ENCODE data around the gene TRIM63. TPM values are rescaled to one million over a fixed set of nuclear protein-coding genes. Genes with fewer than 3 reads are reported as not detected.

Gene TRIM63
- total RNA-seq, 6 donors from 2014 or later = 0.26 to 0.61 (median 0.34) TPM; not detected in 3

- 83 to 86% methylated on average over 5 of the region's 5 CpGs for whole genome bisulfite sequencing, 2 donors
- TF ChIP-seq POLR2A (IDR thresholded peaks at IDR 0.05) (no peak), CTCF (IDR thresholded peaks at IDR 0.05) (no peak), POLR2AphosphoS5 (IDR thresholded peaks at IDR 0.05) (no peak), EP300 (IDR thresholded peaks at IDR 0.05) (no peak)
- no peak overlapping the region for H3K4me3 ChIP-seq
Measured at GRCh38 chr1:26025517-26025916, 41.9 kb downstream of the TRIM63 start.

GRCh38 chr1:26025060-26025459 lies 42.4 kb downstream of the TRIM63 start:
- no peaks in the 10 kb centered on the region for H3K9me3 ChIP-seq
- WGBS, 2 donors = 74 to 81% methylated on average over 5 of the region's 5 CpGs
- no peaks in the 10 kb centered on the region for H3K4me1 ChIP-seq
- no peak for DNase-seq
- no peak for ATAC-seq (ENCODE audit: low FRiP score in 2 of 2)
- H3K4me3 ChIP-seq = no peak overlapping the region
- no peak overlapping the region for H3K27ac ChIP-seq
- H3K27me3 ChIP-seq = no peaks in the 10 kb centered on the region
- no peak for TF ChIP-seq CTCF (IDR thresholded peaks at IDR 0.05)
- no peak for TF ChIP-seq POLR2A (IDR thresholded peaks at IDR 0.05)
- no peak for TF ChIP-seq EP300 (IDR thresholded peaks at IDR 0.05)
- no peak for TF ChIP-seq POLR2AphosphoS5 (IDR thresholded peaks at IDR 0.05)
- H3K36me3 ChIP-seq = no peaks in the 10 kb centered on the region

More at GRCh38 chr1:26025517-26025916, 41.9 kb downstream of the TRIM63 start:
- H3K4me1 ChIP-seq = no peaks in the 10 kb centered on the region
- DNase-seq (no peak), ATAC-seq (ENCODE audit: low FRiP score in 2 of 2) (no peak)
- H3K27me3 ChIP-seq = no peaks in the 10 kb centered on the region
- no peaks in the 10 kb centered on the region for H3K9me3 ChIP-seq
- no peak overlapping the region for H3K27ac ChIP-seq
- H3K36me3 ChIP-seq = no peaks in the 10 kb centered on the region

GRCh38 chr1:26023826-26024225 lies 43.6 kb downstream of the TRIM63 start:
- ATAC-seq (ENCODE audit: low FRiP score in 2 of 2) = no peak
- no peaks in the 10 kb centered on the region for H3K9me3 ChIP-seq
- no peaks in the 10 kb centered on the region for H3K36me3 ChIP-seq
- no peak overlapping the region for H3K27ac ChIP-seq
- no peaks in the 10 kb centered on the region for H3K4me1 ChIP-seq
- 80 to 87% methylated on average over 5 of the region's 5 CpGs for WGBS, 2 donors
- H3K4me3 ChIP-seq = no peak overlapping the region
- no peak for DNase-seq
- TF ChIP-seq POLR2AphosphoS5 (IDR thresholded peaks at IDR 0.05) (no peak), CTCF (IDR thresholded peaks at IDR 0.05) (no peak)
- no peaks in the 10 kb centered on the region for H3K27me3 ChIP-seq

GRCh38 chr1:26023009-26023408 lies 44.4 kb downstream of the TRIM63 start:
- Histone ChIP-seq H3K27me3 (no peaks in the 10 kb centered on the region), H3K36me3 (no peaks in the 10 kb centered on the region), H3K9me3 (no peaks in the 10 kb centered on the region), H3K27ac (no peak overlapping the region), H3K4me3 (no peak overlapping the region), H3K4me1 (no peaks in the 10 kb centered on the region)
- peak in 1 of 2 donors; percentile 70 for DNase-seq
- TF ChIP-seq CTCF (IDR thresholded peaks at IDR 0.05) (no peak), POLR2AphosphoS5 (IDR thresholded peaks at IDR 0.05) (no peak), EP300 (IDR thresholded peaks at IDR 0.05) (no peak), POLR2A (IDR thresholded peaks at IDR 0.05) (no peak)
- ATAC-seq (ENCODE audit: low FRiP score in 2 of 2) = no peak
- 96% methylated on average over 5 of the region's 13 CpGs; no CpG with 5 or more reads in 1 of the 2 donors for WGBS, 2 donors

GRCh38 chr1:26022404-26022779 lies 45.0 kb downstream of the TRIM63 start:
- Histone ChIP-seq H3K36me3 (no peaks in the 10 kb centered on the region), H3K27ac (no peak overlapping the region), H3K27me3 (no peaks in the 10 kb centered on the region), H3K9me3 (no peaks in the 10 kb centered on the region), H3K4me1 (peaks cover 0 to under 1% (median 0%) of the 10 kb centered on the region in 4 donors), H3K4me3 (no peak overlapping the region)
- ATAC-seq (ENCODE audit: low FRiP score in 2 of 2) = peak in 1 of 2 donors; percentile 3
- no peak for TF ChIP-seq POLR2A (IDR thresholded peaks at IDR 0.05)
- 93% methylated on average over 7 of the region's 8 CpGs; no CpG with 5 or more reads in 1 of the 2 donors for WGBS, 2 donors
- peak in 1 of 2 donors; percentile 58 for DNase-seq

Measured in upper lobe of left lung (tissue), 6 donors.